K562 (cell line): ENCODE data around the gene TTC28.

ENCODE experiments used
- CBX1 ChIP-seq: sonication (generic); IDR thresholded peaks from 2 replicates; pipeline ENCODE4 v1.6.1; 2016; ENCODE audit warnings: antibody characterized with exemption, low read depth, mild to moderate bottlenecking
- ETS1 ChIP-seq: conservative IDR thresholded peaks from 2 replicates; pipeline ENCODE4 v1.6.1; 2011; ENCODE audit warnings: low read depth, mild to moderate bottlenecking, low read length; ENCODE audit not compliant: control insufficient read depth
- MAX ChIP-seq: sonication (generic); formaldehyde crosslinking; IDR thresholded peaks from 2 replicates; pipeline ENCODE4 v1.9.0; 2022; ENCODE audit warnings: mild to moderate bottlenecking, missing genetic modification reagents
- POLR2A ChIP-seq: fragments of 450-650 bp; conservative IDR thresholded peaks from 2 replicates; pipeline ENCODE4 v1.6.1; 2016
- POLR2AphosphoS5 ChIP-seq: IDR thresholded peaks from 2 replicates; pipeline ENCODE4 v1.6.1; 2011; ENCODE audit warnings: mild to moderate bottlenecking, low read depth, low read length, moderate library complexity; ENCODE audit not compliant: control insufficient read depth, insufficient read depth
- TEAD4 ChIP-seq, 2 experiments: sonication (generic) in 1 of 2; formaldehyde crosslinking in 1 of 2; IDR thresholded peaks; 2 replicates each; pipeline versions ENCODE4 v1.6.1 to v1.8.0; 2012 to 2022; ENCODE audit warnings: borderline replicate concordance in 1 of 2, inconsistent platforms in 1 of 2, low read length in 1 of 2, mild to moderate bottlenecking in 1 of 2, missing genetic modification reagents in 1 of 2
- ZNF124 ChIP-seq: sonication (generic); formaldehyde crosslinking; IDR thresholded peaks from 2 replicates; pipeline ENCODE4 v1.8.1; 2022; ENCODE audit warnings: missing genetic modification reagents
- ZNF174 ChIP-seq: fragments of 250-450 bp; sonication (Bioruptor Pico); IDR thresholded peaks from 2 replicates; pipeline ENCODE4 v1.4.0; 2020; ENCODE audit warnings: mild to moderate bottlenecking
- ZNF253 ChIP-seq: fragments of 250-450 bp; sonication (Bioruptor Pico); conservative IDR thresholded peaks from 2 replicates; pipeline ENCODE4 v1.6.1; 2021; ENCODE audit warnings: mild to moderate bottlenecking
- ZNF347 ChIP-seq: fragments of 450-650 bp; formaldehyde crosslinking; IDR thresholded peaks from 2 replicates; pipeline ENCODE4 v1.4.0; 2020; ENCODE audit warnings: low read depth, mild to moderate bottlenecking, moderate library complexity

- TF ChIP-seq ZNF347 = no peak
- no peak for TF ChIP-seq POLR2AphosphoS5
- TF ChIP-seq MAX (CRISPR knock-in tag) = no peak
- TF ChIP-seq POLR2A = no peak
- TF ChIP-seq ZNF124 = no peak
- TF ChIP-seq ZNF253 (CRISPR knock-in tag) = no peak
- TF ChIP-seq ETS1 = no peak
- no peak for TF ChIP-seq CBX1
- no peak for TF ChIP-seq ZNF174 (CRISPR knock-in tag)
- TF ChIP-seq TEAD4 (IDR thresholded peaks at IDR 0.05; ENCODE audit: low read length) = no peak
- no peak for TF ChIP-seq TEAD4 (CRISPR knock-in tag; IDR thresholded peaks at IDR 0.05; ENCODE audit: borderline replicate concordance)
Measured at GRCh38 chr22:28408709-28409108, 270.9 kb downstream of the TTC28 start.
